ENCODE measurements around the gene LPCAT2.

Gene LPCAT2

DNA sequence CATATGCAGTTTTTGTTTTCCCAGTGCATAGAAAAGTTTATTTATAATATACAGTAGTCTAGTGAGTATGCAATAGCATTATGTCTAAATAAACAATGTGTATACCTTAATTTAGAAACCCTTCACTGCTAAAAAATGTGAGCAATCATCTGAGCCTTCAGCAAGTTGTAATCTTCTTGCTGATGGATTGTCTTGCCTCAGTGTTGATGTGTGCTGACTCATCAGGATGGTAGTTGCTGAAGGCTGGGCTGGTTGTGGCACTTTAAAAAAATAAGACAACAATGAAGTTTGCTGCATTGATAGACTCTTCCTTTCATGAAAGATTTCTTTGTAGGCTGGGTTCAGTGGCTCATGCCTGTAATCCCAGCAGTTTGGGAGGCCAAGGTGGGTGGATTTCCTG lies 43.7 kb downstream of the LPCAT2 start:
- TF ChIP-seq, protein P1, sequence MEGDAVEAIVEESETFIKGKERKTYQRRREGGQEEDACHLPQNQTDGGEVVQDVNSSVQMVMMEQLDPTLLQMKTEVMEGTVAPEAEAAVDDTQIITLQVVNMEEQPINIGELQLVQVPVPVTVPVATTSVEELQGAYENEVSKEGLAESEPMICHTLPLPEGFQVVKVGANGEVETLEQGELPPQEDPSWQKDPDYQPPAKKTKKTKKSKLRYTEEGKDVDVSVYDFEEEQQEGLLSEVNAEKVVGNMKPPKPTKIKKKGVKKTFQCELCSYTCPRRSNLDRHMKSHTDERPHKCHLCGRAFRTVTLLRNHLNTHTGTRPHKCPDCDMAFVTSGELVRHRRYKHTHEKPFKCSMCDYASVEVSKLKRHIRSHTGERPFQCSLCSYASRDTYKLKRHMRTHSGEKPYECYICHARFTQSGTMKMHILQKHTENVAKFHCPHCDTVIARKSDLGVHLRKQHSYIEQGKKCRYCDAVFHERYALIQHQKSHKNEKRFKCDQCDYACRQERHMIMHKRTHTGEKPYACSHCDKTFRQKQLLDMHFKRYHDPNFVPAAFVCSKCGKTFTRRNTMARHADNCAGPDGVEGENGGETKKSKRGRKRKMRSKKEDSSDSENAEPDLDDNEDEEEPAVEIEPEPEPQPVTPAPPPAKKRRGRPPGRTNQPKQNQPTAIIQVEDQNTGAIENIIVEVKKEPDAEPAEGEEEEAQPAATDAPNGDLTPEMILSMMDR (IDR thresholded peaks at IDR 0.05; ENCODE audit: low read depth, low read length) = no peak
- no peak overlapping the region for H3K4me3 ChIP-seq (ENCODE audit: low read depth, low read length)
- no peaks in the 10 kb centered on the region for H3K36me3 ChIP-seq
- H3K9me3 ChIP-seq (ENCODE audit: severe bottlenecking) = no peaks in the 10 kb centered on the region
- DNase-seq = no peak
- H3K27me3 ChIP-seq (ENCODE audit: insufficient read depth, low read depth, severe bottlenecking) = no peaks in the 10 kb centered on the region
- no peak overlapping the region for H3K27ac ChIP-seq

DNA sequence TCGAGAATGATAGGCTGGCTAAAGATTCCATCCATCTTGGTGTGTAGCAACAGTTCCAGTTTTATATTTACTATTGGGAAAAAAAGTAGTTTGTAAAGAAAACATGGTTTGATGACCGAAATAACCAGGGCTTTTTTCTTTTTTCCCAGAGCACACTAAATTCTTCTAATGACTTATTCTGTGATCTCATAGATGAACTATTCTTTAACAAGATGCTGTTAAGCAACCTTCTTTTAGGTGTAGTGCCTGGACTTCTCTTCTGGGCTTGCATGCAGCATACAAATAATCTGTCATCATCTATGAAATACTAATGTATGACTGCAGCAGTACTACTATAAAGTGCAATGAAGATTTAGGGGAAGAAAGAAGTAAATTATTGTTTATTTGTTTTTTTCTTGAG lies 46.6 kb downstream of the LPCAT2 start:
- no peaks in the 10 kb centered on the region for H3K9me3 ChIP-seq (ENCODE audit: severe bottlenecking)
- no peak overlapping the region for H3K27ac ChIP-seq
- no peak overlapping the region for H3K4me3 ChIP-seq (ENCODE audit: low read depth, low read length)
- TF ChIP-seq, protein P1 (IDR thresholded peaks at IDR 0.05; ENCODE audit: low read depth, low read length) = no peak
- H3K36me3 ChIP-seq = no peaks in the 10 kb centered on the region
- DNase-seq = no peak
- H3K27me3 ChIP-seq (ENCODE audit: insufficient read depth, low read depth, severe bottlenecking) = no peaks in the 10 kb centered on the region

DNA sequence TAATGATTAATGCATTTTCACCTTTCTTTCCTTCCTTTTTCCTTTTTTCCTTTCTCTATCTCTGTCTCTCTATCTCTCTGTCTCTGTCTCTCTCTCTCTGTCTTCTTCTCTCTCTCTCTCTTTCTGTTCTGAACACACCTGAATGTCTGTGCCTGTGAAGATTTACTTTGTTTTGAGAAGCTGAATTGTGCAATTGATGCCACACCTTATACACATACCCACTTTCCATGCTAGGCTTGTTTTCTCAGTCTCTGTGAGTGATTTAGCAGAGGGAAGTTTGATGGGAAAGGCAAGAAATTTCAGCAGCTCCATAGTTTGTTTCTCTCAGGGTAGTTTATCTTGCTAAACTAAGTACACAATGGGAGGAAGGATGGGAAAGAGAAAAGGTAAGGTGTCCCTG lies 48.3 kb downstream of the LPCAT2 start:
- TF ChIP-seq, protein P1 (IDR thresholded peaks at IDR 0.05; ENCODE audit: low read depth, low read length) = no peak
- Histone ChIP-seq H3K27ac (no peak overlapping the region), H3K9me3 (ENCODE audit: severe bottlenecking) (no peaks in the 10 kb centered on the region), H3K36me3 (no peaks in the 10 kb centered on the region), H3K27me3 (ENCODE audit: insufficient read depth, low read depth, severe bottlenecking) (no peaks in the 10 kb centered on the region), H3K4me3 (ENCODE audit: low read depth, low read length) (no peak overlapping the region)
- no peak for DNase-seq

DNA sequence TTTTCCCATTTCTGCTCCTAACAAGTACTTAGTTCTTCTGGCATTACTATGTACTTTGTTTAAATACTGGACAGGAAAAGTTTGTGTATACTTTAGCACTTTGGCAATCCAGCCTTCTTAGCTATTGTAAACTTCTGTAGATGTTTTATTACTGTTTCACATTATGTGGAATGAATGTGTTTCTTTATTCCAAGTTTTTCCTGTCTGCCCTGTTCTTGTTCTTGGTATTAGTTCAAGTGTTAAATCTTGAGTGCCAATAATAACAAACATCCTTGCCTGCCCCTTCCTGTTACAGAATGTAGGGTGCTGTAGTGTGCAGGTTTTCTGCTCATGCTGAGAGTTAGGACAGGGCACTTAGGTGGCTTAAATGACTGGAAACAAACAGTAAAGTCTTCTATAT lies 50.4 kb downstream of the LPCAT2 start:
- Histone ChIP-seq H3K4me3 (ENCODE audit: low read depth, low read length) (no peak overlapping the region), H3K27ac (no peak overlapping the region), H3K36me3 (no peaks in the 10 kb centered on the region), H3K9me3 (ENCODE audit: severe bottlenecking) (no peaks in the 10 kb centered on the region), H3K27me3 (ENCODE audit: insufficient read depth, low read depth, severe bottlenecking) (no peaks in the 10 kb centered on the region)
- no peak for DNase-seq
- TF ChIP-seq, protein P1 (IDR thresholded peaks at IDR 0.05; ENCODE audit: low read depth, low read length) = no peak

DNA sequence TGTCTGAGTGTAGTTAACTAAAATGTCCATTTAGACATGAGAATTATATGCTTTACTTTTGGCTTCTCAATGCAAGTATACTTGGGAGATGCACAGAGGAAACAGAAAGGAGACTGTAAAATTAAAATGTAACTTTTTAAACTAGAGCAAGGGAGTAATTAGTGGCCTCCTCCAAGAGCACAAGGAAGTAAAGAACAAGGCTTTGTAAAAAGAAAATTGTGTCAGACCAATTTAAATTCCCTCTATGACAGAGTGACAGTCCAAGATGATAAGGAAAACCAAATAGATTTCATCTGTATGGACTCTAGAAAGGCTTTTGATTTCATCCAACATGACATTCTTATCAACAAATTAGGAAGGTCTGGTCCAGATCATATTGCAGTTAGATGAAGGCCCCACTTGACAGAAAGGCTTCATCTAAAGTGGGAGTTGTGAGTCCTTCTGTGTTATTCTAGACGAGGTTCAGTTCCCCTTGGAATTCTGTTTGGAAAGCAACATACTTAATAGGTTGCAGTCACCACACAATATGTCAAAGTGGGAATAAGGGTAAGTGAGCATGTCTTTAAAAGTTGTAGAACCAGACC lies 51.2 kb downstream of the LPCAT2 start:
- H3K27ac ChIP-seq = no peak overlapping the region
- TF ChIP-seq, protein P1 (IDR thresholded peaks at IDR 0.05; ENCODE audit: low read depth, low read length) = no peak
- DNase-seq = no peak

DNA sequence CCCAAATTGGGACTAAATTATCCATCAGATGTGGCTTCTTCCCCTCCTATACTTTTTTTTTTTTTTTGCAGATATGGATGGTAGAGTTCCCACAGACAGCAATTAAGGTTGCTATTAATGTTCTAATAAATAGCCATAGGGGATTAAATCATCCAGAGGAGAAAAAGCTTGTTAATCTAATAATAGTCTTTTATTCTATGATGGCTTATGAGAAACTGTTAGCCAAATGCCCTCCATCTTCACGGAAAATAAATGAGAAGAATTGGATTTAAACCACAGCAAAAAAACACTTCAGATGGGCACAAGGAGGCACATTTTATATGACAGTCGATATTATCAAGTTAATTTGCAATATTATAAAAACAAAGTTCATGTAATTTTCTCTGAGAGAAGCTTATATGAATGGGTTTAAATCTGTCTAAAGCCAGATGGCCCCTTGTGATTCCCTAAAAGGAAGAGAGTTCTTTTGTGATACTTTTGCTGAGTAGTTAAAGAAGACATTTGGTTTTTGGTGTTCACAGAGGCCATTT lies 52.5 kb downstream of the LPCAT2 start:
- Histone ChIP-seq H3K27ac (no peak overlapping the region), H3K36me3 (no peaks in the 10 kb centered on the region), H3K4me3 (ENCODE audit: low read depth, low read length) (no peak overlapping the region), H3K27me3 (ENCODE audit: insufficient read depth, low read depth, severe bottlenecking) (no peaks in the 10 kb centered on the region), H3K9me3 (ENCODE audit: severe bottlenecking) (no peaks in the 10 kb centered on the region)
- no peak for DNase-seq
- TF ChIP-seq, protein P1 (IDR thresholded peaks at IDR 0.05; ENCODE audit: low read depth, low read length) = no peak

More for the DNA sequence above, 51.2 kb downstream of the LPCAT2 start:
- Histone ChIP-seq H3K27me3 (ENCODE audit: insufficient read depth, low read depth, severe bottlenecking) (no peaks in the 10 kb centered on the region), H3K36me3 (no peaks in the 10 kb centered on the region), H3K9me3 (ENCODE audit: severe bottlenecking) (no peaks in the 10 kb centered on the region), H3K4me3 (ENCODE audit: low read depth, low read length) (no peak overlapping the region)

Measured in WERI-Rb-1 (cell line).